ENCODE measurements around the gene ROBO3.

Gene ROBO3

GRCh38 chr11:124840666-124841065 is 24.6 kb upstream of the ROBO3 start:
- Histone ChIP-seq H3K4me3 (ENCODE audit: low read depth, low read length, poor library complexity, severe bottlenecking) (no peak overlapping the region), H3F3A (ENCODE audit: insufficient read depth, low read length) (no peaks in the 10 kb centered on the region), H2AFZ (ENCODE audit: low read length) (no peak overlapping the region), H3K79me2 (ENCODE audit: insufficient read depth, low read length) (no peaks in the 10 kb centered on the region), H3K27ac (ENCODE audit: low read depth, low read length, poor library complexity, severe bottlenecking) (no peak overlapping the region), H3K9me3 (ENCODE audit: low read length) (no peaks in the 10 kb centered on the region), H3K4me1 (ENCODE audit: insufficient read depth, low read length, severe bottlenecking) (peaks cover 5% of the 10 kb centered on the region), H3K9me2 (ENCODE audit: low read depth, low read length) (no peaks in the 10 kb centered on the region), H3K9ac (ENCODE audit: low read length) (no peak overlapping the region), H4K20me1 (ENCODE audit: insufficient read depth, low read length) (no peaks in the 10 kb centered on the region), H3K36me3 (ENCODE audit: insufficient read depth, low read length) (no peaks in the 10 kb centered on the region), H3K4me2 (ENCODE audit: low read length) (no peak overlapping the region), H3K27me3 (ENCODE audit: insufficient read depth, low read length) (no peaks in the 10 kb centered on the region)
- TF ChIP-seq CTCF (IDR thresholded peaks at IDR 0.05; ENCODE audit: low read length): no peak
- TF ChIP-seq EZH2 (IDR thresholded peaks at IDR 0.05; ENCODE audit: borderline replicate concordance, low read length): no peak

DNA sequence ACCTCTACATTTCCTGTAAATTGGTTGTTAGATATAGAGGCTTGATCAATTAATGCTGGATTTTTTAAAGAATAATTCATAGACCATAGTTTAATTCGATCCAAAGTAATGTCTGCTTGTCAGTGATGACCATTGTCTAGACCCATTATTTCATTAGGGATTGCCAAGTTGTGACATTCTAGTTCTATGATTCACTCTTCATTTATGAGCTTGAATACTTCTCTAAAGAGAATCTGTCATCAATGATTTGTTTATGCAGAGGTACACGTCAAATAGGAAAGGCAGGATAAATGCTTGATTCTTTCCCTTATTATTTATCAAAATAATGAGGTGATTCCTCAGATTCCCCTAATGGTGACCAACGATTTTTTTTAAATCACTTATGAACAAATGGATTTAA is 24.0 kb upstream of the ROBO3 start:
- no peak overlapping the region for H3K4me2 ChIP-seq (ENCODE audit: low read length)
- H3K9me3 ChIP-seq (ENCODE audit: low read length): no peaks in the 10 kb centered on the region
- peaks cover 4% of the 10 kb centered on the region for H3K4me1 ChIP-seq (ENCODE audit: insufficient read depth, low read length, severe bottlenecking)
- H3K4me3 ChIP-seq (ENCODE audit: low read depth, low read length, poor library complexity, severe bottlenecking): no peak overlapping the region
- H3K27me3 ChIP-seq (ENCODE audit: insufficient read depth, low read length): 0 out of 2 replicates have a peak, but pooled peaks cover 2% of the 10 kb centered on the region
- TF ChIP-seq CTCF (IDR thresholded peaks at IDR 0.05; ENCODE audit: low read length) (no peak), EZH2 (IDR thresholded peaks at IDR 0.05; ENCODE audit: borderline replicate concordance, low read length) (no peak)
- no peak overlapping the region for H3K9ac ChIP-seq (ENCODE audit: low read length)
- no peaks in the 10 kb centered on the region for H4K20me1 ChIP-seq (ENCODE audit: insufficient read depth, low read length)
- no peaks in the 10 kb centered on the region for H3K36me3 ChIP-seq (ENCODE audit: insufficient read depth, low read length)
- H3K27ac ChIP-seq (ENCODE audit: low read depth, low read length, poor library complexity, severe bottlenecking): no peak overlapping the region
- H3F3A ChIP-seq (ENCODE audit: insufficient read depth, low read length): no peaks in the 10 kb centered on the region
- no peaks in the 10 kb centered on the region for H3K9me2 ChIP-seq (ENCODE audit: low read depth, low read length)
- no peaks in the 10 kb centered on the region for H3K79me2 ChIP-seq (ENCODE audit: insufficient read depth, low read length)
- H2AFZ ChIP-seq (ENCODE audit: low read length): no peak overlapping the region

GRCh38 chr11:124841840-124842239 is 23.4 kb upstream of the ROBO3 start:
- Histone ChIP-seq H3F3A (ENCODE audit: insufficient read depth, low read length) (no peaks in the 10 kb centered on the region), H2AFZ (ENCODE audit: low read length) (no peak overlapping the region), H3K4me3 (ENCODE audit: low read depth, low read length, poor library complexity, severe bottlenecking) (no peak overlapping the region), H3K9me3 (ENCODE audit: low read length) (no peaks in the 10 kb centered on the region), H3K79me2 (ENCODE audit: insufficient read depth, low read length) (no peaks in the 10 kb centered on the region), H4K20me1 (ENCODE audit: insufficient read depth, low read length) (no peaks in the 10 kb centered on the region), H3K4me1 (ENCODE audit: insufficient read depth, low read length, severe bottlenecking) (no peaks in the 10 kb centered on the region), H3K4me2 (ENCODE audit: low read length) (no peak overlapping the region), H3K27me3 (ENCODE audit: insufficient read depth, low read length) (0 out of 2 replicates have a peak, but pooled peaks cover 4% of the 10 kb centered on the region), H3K9ac (ENCODE audit: low read length) (no peak overlapping the region), H3K27ac (ENCODE audit: low read depth, low read length, poor library complexity, severe bottlenecking) (no peak overlapping the region), H3K9me2 (ENCODE audit: low read depth, low read length) (no peaks in the 10 kb centered on the region), H3K36me3 (ENCODE audit: insufficient read depth, low read length) (no peaks in the 10 kb centered on the region)
- TF ChIP-seq EZH2 (IDR thresholded peaks at IDR 0.05; ENCODE audit: borderline replicate concordance, low read length) (no peak), CTCF (IDR thresholded peaks at IDR 0.05; ENCODE audit: low read length) (no peak)

Data from OCI-LY1 (cell line).